Measurements from ENCODE around the gene NOS1AP.

Gene NOS1AP

GRCh38 chr1:162367073-162367472 is 297.6 kb downstream of the NOS1AP start:
- Histone ChIP-seq H3K23ac (ENCODE audit: low read length) (no peak overlapping the region), H3K4me3 (ENCODE audit: low read length) (no peak overlapping the region), H3K18ac (ENCODE audit: low read length) (no peak overlapping the region), H2BK120ac (ENCODE audit: low read depth, low read length) (no peak overlapping the region), H3K36me3 (ENCODE audit: control insufficient read depth, insufficient read depth, low read length) (no peaks in the 10 kb centered on the region), H2AK5ac (ENCODE audit: low read length) (no peak overlapping the region), H3K4me1 (ENCODE audit: control insufficient read depth, low read depth, low read length) (no peaks in the 10 kb centered on the region), H2BK5ac (ENCODE audit: low read length) (no peak overlapping the region), H3K27ac (ENCODE audit: low read depth, low read length) (no peak overlapping the region), H3K9ac (ENCODE audit: low read length) (no peak overlapping the region), H2BK15ac (replicated peaks; ENCODE audit: low read depth) (no peak overlapping the region), H4K5ac (ENCODE audit: low read length) (no peak overlapping the region), H4K8ac (ENCODE audit: low read depth, low read length) (no peak overlapping the region), H3K79me1 (ENCODE audit: low read length) (no peaks in the 10 kb centered on the region), H3K79me2 (ENCODE audit: control insufficient read depth, insufficient read depth, low read length) (no peaks in the 10 kb centered on the region), H3K27me3 (ENCODE audit: insufficient read depth, low read length, poor library complexity) (no peaks in the 10 kb centered on the region), H3K4ac (ENCODE audit: low read depth, low read length) (no peak overlapping the region), H3K4me2 (ENCODE audit: low read length) (no peak overlapping the region), H3K56ac (ENCODE audit: low read length) (no peak overlapping the region)
- no CpG with 5 or more reads among the region's 36 CpGs for WGBS (ENCODE audit: extremely low coverage, insufficient coverage, low lambda C conversion rate)
- no peak for DNase-seq

- Histone ChIP-seq H3K18ac (ENCODE audit: low read length) (no peak overlapping the region), H3K27me3 (ENCODE audit: insufficient read depth, low read length, poor library complexity) (no peaks in the 10 kb centered on the region), H2AK5ac (ENCODE audit: low read length) (no peak overlapping the region), H3K36me3 (ENCODE audit: control insufficient read depth, insufficient read depth, low read length) (no peaks in the 10 kb centered on the region), H2BK120ac (ENCODE audit: low read depth, low read length) (no peak overlapping the region), H3K9ac (ENCODE audit: low read length) (no peak overlapping the region), H3K4ac (ENCODE audit: low read depth, low read length) (no peak overlapping the region), H2BK15ac (replicated peaks; ENCODE audit: low read depth) (no peak overlapping the region), H4K8ac (ENCODE audit: low read depth, low read length) (no peak overlapping the region), H3K27ac (ENCODE audit: low read depth, low read length) (no peak overlapping the region), H3K79me2 (ENCODE audit: control insufficient read depth, insufficient read depth, low read length) (no peaks in the 10 kb centered on the region), H3K79me1 (ENCODE audit: low read length) (no peaks in the 10 kb centered on the region), H3K4me3 (ENCODE audit: low read length) (no peak overlapping the region), H2BK5ac (ENCODE audit: low read length) (no peak overlapping the region), H4K5ac (ENCODE audit: low read length) (no peak overlapping the region), H3K4me2 (ENCODE audit: low read length) (no peak overlapping the region), H3K4me1 (ENCODE audit: control insufficient read depth, low read depth, low read length) (no peaks in the 10 kb centered on the region), H3K56ac (ENCODE audit: low read length) (no peak overlapping the region), H3K23ac (ENCODE audit: low read length) (no peak overlapping the region)
- DNase-seq = no peak
- WGBS (ENCODE audit: extremely low coverage, insufficient coverage, low lambda C conversion rate) = no CpG with 5 or more reads among the region's 10 CpGs
These were observed 298.3 kb downstream of the NOS1AP start for GRCh38 chr1:162367772-162368171.

- Histone ChIP-seq H3K9ac (ENCODE audit: low read length) (no peak overlapping the region), H4K5ac (ENCODE audit: low read length) (no peak overlapping the region), H2BK15ac (replicated peaks; ENCODE audit: low read depth) (no peak overlapping the region), H3K4me3 (ENCODE audit: low read length) (no peak overlapping the region), H4K8ac (ENCODE audit: low read depth, low read length) (no peak overlapping the region), H3K27ac (ENCODE audit: low read depth, low read length) (no peak overlapping the region), H3K79me2 (ENCODE audit: control insufficient read depth, insufficient read depth, low read length) (no peaks in the 10 kb centered on the region), H3K4me2 (ENCODE audit: low read length) (no peak overlapping the region), H2AK5ac (ENCODE audit: low read length) (no peak overlapping the region), H3K23ac (ENCODE audit: low read length) (no peak overlapping the region), H3K79me1 (ENCODE audit: low read length) (no peaks in the 10 kb centered on the region), H3K27me3 (ENCODE audit: insufficient read depth, low read length, poor library complexity) (no peaks in the 10 kb centered on the region), H2BK5ac (ENCODE audit: low read length) (no peak overlapping the region), H3K36me3 (ENCODE audit: control insufficient read depth, insufficient read depth, low read length) (no peaks in the 10 kb centered on the region), H3K4me1 (ENCODE audit: control insufficient read depth, low read depth, low read length) (no peaks in the 10 kb centered on the region), H3K56ac (ENCODE audit: low read length) (no peak overlapping the region), H2BK120ac (ENCODE audit: low read depth, low read length) (no peak overlapping the region), H3K4ac (ENCODE audit: low read depth, low read length) (no peak overlapping the region), H3K18ac (ENCODE audit: low read length) (no peak overlapping the region)
- DNase-seq = no peak
- no CpG with 5 or more reads among the region's 4 CpGs for WGBS (ENCODE audit: extremely low coverage, insufficient coverage, low lambda C conversion rate)
These were observed 299.0 kb downstream of the NOS1AP start for GRCh38 chr1:162368451-162368850.

GRCh38 chr1:162369571-162369970 is 300.1 kb downstream of the NOS1AP start:
- no peak overlapping the region for H3K4me2 ChIP-seq (ENCODE audit: low read length)
- H3K23ac ChIP-seq (ENCODE audit: low read length) = no peak overlapping the region
- WGBS (ENCODE audit: extremely low coverage, insufficient coverage, low lambda C conversion rate) = no CpG with 5 or more reads among the region's 7 CpGs
- H2BK5ac ChIP-seq (ENCODE audit: low read length) = no peak overlapping the region
- H3K4me1 ChIP-seq (ENCODE audit: control insufficient read depth, low read depth, low read length) = no peaks in the 10 kb centered on the region
- no peak overlapping the region for H2BK15ac ChIP-seq (replicated peaks; ENCODE audit: low read depth)
- H3K27ac ChIP-seq (ENCODE audit: low read depth, low read length) = no peak overlapping the region
- no peak overlapping the region for H4K8ac ChIP-seq (ENCODE audit: low read depth, low read length)
- H2BK120ac ChIP-seq (ENCODE audit: low read depth, low read length) = no peak overlapping the region
- no peak overlapping the region for H4K5ac ChIP-seq (ENCODE audit: low read length)
- H3K4me3 ChIP-seq (ENCODE audit: low read length) = no peak overlapping the region
- no peak overlapping the region for H2AK5ac ChIP-seq (ENCODE audit: low read length)
- H3K27me3 ChIP-seq (ENCODE audit: insufficient read depth, low read length, poor library complexity) = no peaks in the 10 kb centered on the region
- DNase-seq = no peak
- H3K9ac ChIP-seq (ENCODE audit: low read length) = no peak overlapping the region
- H3K79me1 ChIP-seq (ENCODE audit: low read length) = no peaks in the 10 kb centered on the region
- no peak overlapping the region for H3K56ac ChIP-seq (ENCODE audit: low read length)
- H3K36me3 ChIP-seq (ENCODE audit: control insufficient read depth, insufficient read depth, low read length) = no peaks in the 10 kb centered on the region
- no peaks in the 10 kb centered on the region for H3K79me2 ChIP-seq (ENCODE audit: control insufficient read depth, insufficient read depth, low read length)
- no peak overlapping the region for H3K4ac ChIP-seq (ENCODE audit: low read depth, low read length)
- no peak overlapping the region for H3K18ac ChIP-seq (ENCODE audit: low read length)

GRCh38 chr1:162370161-162370560 is 300.7 kb downstream of the NOS1AP start:
- no CpG with 5 or more reads among the region's 1 CpG for WGBS (ENCODE audit: extremely low coverage, insufficient coverage, low lambda C conversion rate)
- Histone ChIP-seq H3K27me3 (ENCODE audit: insufficient read depth, low read length, poor library complexity) (no peaks in the 10 kb centered on the region), H3K79me1 (ENCODE audit: low read length) (no peaks in the 10 kb centered on the region), H3K36me3 (ENCODE audit: control insufficient read depth, insufficient read depth, low read length) (no peaks in the 10 kb centered on the region), H2AK5ac (ENCODE audit: low read length) (no peak overlapping the region), H3K4me2 (ENCODE audit: low read length) (no peak overlapping the region), H3K9ac (ENCODE audit: low read length) (no peak overlapping the region), H3K4me3 (ENCODE audit: low read length) (no peak overlapping the region), H3K4me1 (ENCODE audit: control insufficient read depth, low read depth, low read length) (no peaks in the 10 kb centered on the region), H3K79me2 (ENCODE audit: control insufficient read depth, insufficient read depth, low read length) (no peaks in the 10 kb centered on the region), H2BK15ac (replicated peaks; ENCODE audit: low read depth) (no peak overlapping the region), H3K56ac (ENCODE audit: low read length) (no peak overlapping the region), H2BK120ac (ENCODE audit: low read depth, low read length) (no peak overlapping the region), H4K5ac (ENCODE audit: low read length) (no peak overlapping the region), H3K4ac (ENCODE audit: low read depth, low read length) (no peak overlapping the region), H4K8ac (ENCODE audit: low read depth, low read length) (no peak overlapping the region), H2BK5ac (ENCODE audit: low read length) (no peak overlapping the region), H3K23ac (ENCODE audit: low read length) (no peak overlapping the region), H3K27ac (ENCODE audit: low read depth, low read length) (no peak overlapping the region), H3K18ac (ENCODE audit: low read length) (no peak overlapping the region)
- no peak for DNase-seq

- H3K4me3 ChIP-seq (ENCODE audit: low read length) = no peak overlapping the region
- H4K5ac ChIP-seq (ENCODE audit: low read length) = no peak overlapping the region
- H3K18ac ChIP-seq (ENCODE audit: low read length) = no peak overlapping the region
- WGBS (ENCODE audit: extremely low coverage, insufficient coverage, low lambda C conversion rate) = no CpG with 5 or more reads among the region's 3 CpGs
- DNase-seq = no peak
- no peak overlapping the region for H3K56ac ChIP-seq (ENCODE audit: low read length)
- H3K79me2 ChIP-seq (ENCODE audit: control insufficient read depth, insufficient read depth, low read length) = no peaks in the 10 kb centered on the region
- no peak overlapping the region for H3K4me2 ChIP-seq (ENCODE audit: low read length)
- H3K27ac ChIP-seq (ENCODE audit: low read depth, low read length) = no peak overlapping the region
- no peak overlapping the region for H2AK5ac ChIP-seq (ENCODE audit: low read length)
- no peaks in the 10 kb centered on the region for H3K79me1 ChIP-seq (ENCODE audit: low read length)
- no peak overlapping the region for H2BK15ac ChIP-seq (replicated peaks; ENCODE audit: low read depth)
- H3K9ac ChIP-seq (ENCODE audit: low read length) = no peak overlapping the region
- H2BK5ac ChIP-seq (ENCODE audit: low read length) = no peak overlapping the region
- no peaks in the 10 kb centered on the region for H3K27me3 ChIP-seq (ENCODE audit: insufficient read depth, low read length, poor library complexity)
- no peaks in the 10 kb centered on the region for H3K4me1 ChIP-seq (ENCODE audit: control insufficient read depth, low read depth, low read length)
- H3K4ac ChIP-seq (ENCODE audit: low read depth, low read length) = no peak overlapping the region
- no peak overlapping the region for H2BK120ac ChIP-seq (ENCODE audit: low read depth, low read length)
- H3K36me3 ChIP-seq (ENCODE audit: control insufficient read depth, insufficient read depth, low read length) = no peaks in the 10 kb centered on the region
- H3K23ac ChIP-seq (ENCODE audit: low read length) = no peak overlapping the region
- no peak overlapping the region for H4K8ac ChIP-seq (ENCODE audit: low read depth, low read length)
These were observed 301.2 kb downstream of the NOS1AP start for GRCh38 chr1:162370721-162371120.
